Adrenal gland (tissue), 12 donors: Measurements from ENCODE around the gene TDRD12. TPM values are rescaled to one million over a fixed set of nuclear protein-coding genes. Genes with fewer than 3 reads are reported as not detected.
A peak's percentile ranks its signal among the peaks of the same experiment; 100 is the strongest.
"Not testable (repeated sequence)": the region's sequence is repeated elsewhere in the genome, so short reads cannot be mapped to it uniquely, and the experiment has no call there.

ENCODE experiments used
- DNase-seq, 7 donors: peaks; one replicate each; pipeline ENCODE4 v3.0.0-alpha.2; 2019 to 2020
- H3K27ac ChIP-seq, 5 donors: fragments of 200-600 bp; sonication (generic) in 4 of 5; 1 replicate in 3 of 5; 2 replicates in 2 of 5; pipeline versions ENCODE4 v1.5.1 to v1.8.0; 2016 to 2020; ENCODE audit warnings: mild to moderate bottlenecking in 1 of 5
- H3K27me3 ChIP-seq: fragments of 200-600 bp; 2 replicates; pipeline ENCODE4 v1.8.0; 2021
- H3K36me3 ChIP-seq, 2 donors: fragments of 200-600 bp; replicated peaks in 1 of 2; 1 replicate in 1 of 2; 2 replicates in 1 of 2; pipeline versions ENCODE4 v1.5.1 to v1.8.0; 2018 to 2022
- H3K4me1 ChIP-seq, 2 donors: fragments of 200-600 bp; replicated peaks in 1 of 2; 1 replicate in 1 of 2; 2 replicates in 1 of 2; pipeline versions ENCODE4 v1.5.1 to v1.8.0; 2018 to 2021
- H3K4me3 ChIP-seq, 4 donors: fragments of 200-600 bp; sonication (generic) in 3 of 4; one replicate each; pipeline ENCODE4 v1.5.1; 2016 to 2018
- H3K9me3 ChIP-seq, 3 donors: fragments of 200-600 bp; sonication (generic) in 1 of 3; replicated peaks in 1 of 3; 1 replicate in 2 of 3; 2 replicates in 1 of 3; pipeline versions ENCODE4 v1.5.1 to v1.8.0; 2016 to 2021
- POLR2A ChIP-seq, 2 donors: fragments of 450-650 bp; IDR thresholded peaks; one replicate each; pipeline ENCODE4 v1.6.1; 2017; ENCODE audit warnings: antibody characterized with exemption in 2 of 2, mild to moderate bottlenecking in 2 of 2, moderate library complexity in 1 of 2
- WGBS, 4 donors: extraction: QIAGEN DNeasy Blood & Tissue Kit in 2 of 4; methylation state at CpG; one replicate each; pipeline versions ENCODE4 v1.1.5 to v1.1.7; 2013 to 2017; 5-methylcytosine and 5-hydroxymethylcytosine counted together
- intact Hi-C, 2 donors: fragments of 100-400 bp; cut with DNase I; formaldehyde crosslinking; loops; one replicate each; pipeline versions ENCODE4 v1.14.1 to v1.15.0; 2022 to 2023
- polyA plus RNA-seq, 3 donors: library from polyadenylated mRNA; stranded (reverse); fragments of 200-250 nt in 2 of 3; fragments of 350-450 nt in 1 of 3; fragmentation: Illumina TruSeq in 1 of 3; extraction: RNeasy Lipid Tissue Mini Kit (QIAGEN cat#74804) in 1 of 3; gene quantifications; one replicate each; pipeline ENCODE4 v1.2.3, GENCODE V29; 2013 to 2014
- total RNA-seq, 9 donors: library from RNA; depleted of rRNA in 4 of 9; stranded (reverse); fragments of >200 nt in 4 of 9; fragments of 120-200 nt in 1 of 9; fragmentation: NEBNext Ultra II Directional in 1 of 9; extraction: Animal tissue kit (Norgen Biotek cat#: 25700) in 1 of 9; gene quantifications; one replicate each; pipeline versions ENCODE4 v1.1.0 to v1.2.4, GENCODE V29; 2013 to 2023
- TF ChIP-seq, protein P1 (sequence below), 6 experiments: fragments of 450-650 bp in 4 of 6; fragments of 200-600 bp in 2 of 6; sonication (generic) in 1 of 6; IDR thresholded peaks; 1 replicate in 5 of 6; 2 replicates in 1 of 6; pipeline versions ENCODE4 v1.5.1 to v1.8.0; 2016 to 2021; ENCODE audit warnings: antibody characterized with exemption in 6 of 6, mild to moderate bottlenecking in 2 of 6, moderate library complexity in 1 of 6
- donor health status: healthy with polysubstance abuse.
- donor health status: Bipolar disorder and iron deficiency.
- donor health status: DM: yes; HTN: yes; CAD: no.
- donor health status: DM: no; HTN: no; CAD: no.
- donor health status: DM: no; HTN: no; CAD: no.
- donor health status: DM: yes; HTN: yes; CAD: no.

The TDRD12 gene
- total and polyA plus RNA-seq, 12 donors, result 0.08 to 3.7 (median 1.1) TPM; not detected in 2

- Histone ChIP-seq H3K36me3 (no peaks in the 10 kb centered on the region), H3K4me1 (peaks cover 33 to 52% of the 10 kb centered on the region in 2 donors), H3K27me3 (no peaks in the 10 kb centered on the region), H3K9me3 (no peaks in the 10 kb centered on the region), H3K27ac (peak within 1 kb of the TSS; percentile 60 to 96 (median 87)), H3K4me3 (peak within 1 kb of the TSS; percentile 30 to 84 (median 66))
- intact Hi-C loops, result no loop called here
- TF ChIP-seq, protein P1, sequence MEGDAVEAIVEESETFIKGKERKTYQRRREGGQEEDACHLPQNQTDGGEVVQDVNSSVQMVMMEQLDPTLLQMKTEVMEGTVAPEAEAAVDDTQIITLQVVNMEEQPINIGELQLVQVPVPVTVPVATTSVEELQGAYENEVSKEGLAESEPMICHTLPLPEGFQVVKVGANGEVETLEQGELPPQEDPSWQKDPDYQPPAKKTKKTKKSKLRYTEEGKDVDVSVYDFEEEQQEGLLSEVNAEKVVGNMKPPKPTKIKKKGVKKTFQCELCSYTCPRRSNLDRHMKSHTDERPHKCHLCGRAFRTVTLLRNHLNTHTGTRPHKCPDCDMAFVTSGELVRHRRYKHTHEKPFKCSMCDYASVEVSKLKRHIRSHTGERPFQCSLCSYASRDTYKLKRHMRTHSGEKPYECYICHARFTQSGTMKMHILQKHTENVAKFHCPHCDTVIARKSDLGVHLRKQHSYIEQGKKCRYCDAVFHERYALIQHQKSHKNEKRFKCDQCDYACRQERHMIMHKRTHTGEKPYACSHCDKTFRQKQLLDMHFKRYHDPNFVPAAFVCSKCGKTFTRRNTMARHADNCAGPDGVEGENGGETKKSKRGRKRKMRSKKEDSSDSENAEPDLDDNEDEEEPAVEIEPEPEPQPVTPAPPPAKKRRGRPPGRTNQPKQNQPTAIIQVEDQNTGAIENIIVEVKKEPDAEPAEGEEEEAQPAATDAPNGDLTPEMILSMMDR (IDR thresholded peaks at IDR 0.05), result no peak
- peak; percentile 61 to 91 for TF ChIP-seq POLR2A (IDR thresholded peaks at IDR 0.05)
- WGBS, 4 donors, result 6 to 28% (median 11%) methylated on average over 8 to 32 of the region's 32 CpGs
- peak; percentile 87 to 96 (median 93) for DNase-seq
Observed at GRCh38 chr19:32691291-32691951, 28.1 kb upstream of the TDRD12 start, which contains the start of gene NUDT19. Gene NUDT19, plus strand, starts transcription at chr19:32691821. Its CDS starts 140 bp downstream, at chr19:32691961.

DNA sequence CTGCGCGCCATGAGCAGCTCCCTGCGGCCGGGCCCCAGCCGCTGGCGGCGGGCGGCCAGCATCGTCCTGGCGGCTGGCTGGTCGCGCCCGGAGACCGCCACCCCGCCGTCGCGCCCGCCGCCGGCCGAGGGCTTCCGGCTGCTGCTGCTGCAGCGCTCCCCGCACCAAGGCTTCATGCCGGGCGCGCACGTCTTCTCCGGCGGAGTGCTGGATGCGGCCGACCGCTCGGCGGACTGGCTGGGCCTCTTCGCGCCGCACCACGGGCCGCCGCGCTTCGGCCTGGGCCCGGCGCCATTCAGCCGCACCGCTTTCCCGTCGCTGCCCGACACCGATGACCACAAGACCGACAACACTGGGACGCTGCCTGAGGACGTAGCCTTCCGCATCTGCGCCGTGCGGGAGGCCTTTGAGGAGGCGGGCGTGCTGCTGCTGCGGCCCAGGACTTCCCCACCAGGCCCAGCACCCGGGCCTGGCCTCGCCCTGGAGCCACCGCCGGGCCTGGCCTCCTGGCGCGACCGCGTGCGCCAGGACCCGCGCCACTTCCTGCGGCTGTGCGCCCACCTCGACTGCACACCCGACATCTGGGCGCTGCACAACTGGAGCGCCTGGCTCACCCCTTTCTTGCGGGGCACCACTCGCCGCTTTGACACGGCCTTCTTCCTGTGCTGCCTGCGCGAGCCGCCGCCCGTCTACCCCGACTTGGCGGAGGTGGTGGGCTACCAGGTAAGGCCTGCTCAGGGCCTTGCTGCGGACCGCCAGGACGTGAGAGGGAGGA is 27.4 kb upstream of the TDRD12 start:
- Histone ChIP-seq H3K4me1 (peaks cover 37 to 59% of the 10 kb centered on the region in 2 donors), H3K27ac (peak overlapping the region; percentile 60 to 96 (median 87)), H3K27me3 (no peaks in the 10 kb centered on the region), H3K9me3 (no peaks in the 10 kb centered on the region), H3K36me3 (no peaks in the 10 kb centered on the region), H3K4me3 (peak overlapping the region; percentile 30 to 84 (median 66))
- intact Hi-C loops, result no loop called here
- 0 to 5% (median 3%) methylated on average over 4 to 93 of the region's 93 CpGs; no CpG with 5 or more reads in 1 of the 4 donors for WGBS, 4 donors
- DNase-seq, result peak; percentile 67 to 88 (median 79)
- TF ChIP-seq, protein P1 (IDR thresholded peaks at IDR 0.05), result no peak
- peak; percentile 8 to 68 for TF ChIP-seq POLR2A (IDR thresholded peaks at IDR 0.05)

GRCh38 chr19:32692727-32693061 is 26.9 kb upstream of the TDRD12 start:
- Histone ChIP-seq H3K27me3 (no peaks in the 10 kb centered on the region), H3K4me3 (peak overlapping the region; percentile 30 to 84 (median 66)), H3K36me3 (no peaks in the 10 kb centered on the region), H3K27ac (peak overlapping the region in 4 of 5 donors; percentile 68 to 96 (median 90)), H3K4me1 (peaks cover 37 to 64% of the 10 kb centered on the region in 2 donors), H3K9me3 (no peaks in the 10 kb centered on the region)
- WGBS, 4 donors, result 36 to 80% (median 45%) methylated on average over 1 to 7 of the region's 7 CpGs
- intact Hi-C loops, result no loop called here
- TF ChIP-seq, protein P1 (IDR thresholded peaks at IDR 0.05), result no peak
- no peak for TF ChIP-seq POLR2A (IDR thresholded peaks at IDR 0.05)
- no peak for DNase-seq

GRCh38 chr19:32693151-32694108 is 26.1 kb upstream of the TDRD12 start:
- H3K36me3 ChIP-seq, intact Hi-C loops, H3K27me3 ChIP-seq, H3K9me3 ChIP-seq, DNase-seq: not testable (repeated sequence)
- Histone ChIP-seq H3K27ac (peak overlapping the region in 2 of 5 donors; percentile 54 to 87), H3K4me3 (peak overlapping the region in 2 of 4 donors; percentile 70 to 84), H3K4me1 (peaks cover 37 to 64% of the 10 kb centered on the region in 2 donors)
- WGBS, 4 donors, result 75 to 84% (median 83%) methylated on average over 20 of the region's 20 CpGs

GRCh38 chr19:32694316-32694715 is 25.3 kb upstream of the TDRD12 start:
- intact Hi-C loops, H3K27me3 ChIP-seq, H3K9me3 ChIP-seq, H3K36me3 ChIP-seq, DNase-seq: not testable (repeated sequence)
- peak overlapping the region in 1 of 4 donors; percentile 84 for H3K4me3 ChIP-seq
- H3K4me1 ChIP-seq, result peaks cover 37 to 64% of the 10 kb centered on the region in 2 donors
- WGBS, 4 donors, result 41 to 45% (median 42%) methylated on average over 2 of the region's 2 CpGs
- H3K27ac ChIP-seq, result peak overlapping the region in 1 of 5 donors; percentile 54

GRCh38 chr19:32694851-32695250 is 24.7 kb upstream of the TDRD12 start:
- H3K9me3 ChIP-seq, DNase-seq, intact Hi-C loops, H3K27me3 ChIP-seq: not testable (repeated sequence)
- Histone ChIP-seq H3K4me1 (peaks cover 37 to 64% of the 10 kb centered on the region in 2 donors), H3K4me3 (peak overlapping the region in 1 of 4 donors; percentile 84), H3K27ac (peak overlapping the region in 1 of 5 donors; percentile 54), H3K36me3 (peaks cover 0 to 10% of the 10 kb centered on the region in 2 donors)
- 5 to 35% (median 12%) methylated on average over 2 of the region's 2 CpGs for WGBS, 4 donors

- 59 to 70% (median 64%) methylated on average over 6 of the region's 6 CpGs for WGBS, 4 donors
Observed at GRCh38 chr19:32695506-32695905, 24.1 kb upstream of the TDRD12 start.

More at GRCh38 chr19:32695506-32695905, 24.1 kb upstream of the TDRD12 start:
- Histone ChIP-seq H3K36me3 (peaks cover 0 to 11% of the 10 kb centered on the region in 2 donors), H3K4me1 (peaks cover 37 to 63% of the 10 kb centered on the region in 2 donors), H3K27ac (peak overlapping the region in 2 of 5 donors; percentile 30 to 61)
- H3K4me3 ChIP-seq, DNase-seq, H3K9me3 ChIP-seq, H3K27me3 ChIP-seq, intact Hi-C loops: not testable (repeated sequence)
